ENCODE measurements around the gene RPL36. TPM values are rescaled to one million over a fixed set of nuclear protein-coding genes. Genes with fewer than 3 reads are reported as not detected.

RPL36 gene
- total and polyA plus RNA-seq, 2 donors (not counting 3 experiments of a cell fraction or from before 2014, with no cell fraction given) = 1,033 to 1,084 TPM

- intact Hi-C loops (cut with micrococcal nuclease) = loop anchor here (10.0 kb wide), 1 partner anchor 538 kb away; no protein-coding TSS in a partner anchor
- no peaks in the 10 kb centered on the region for H3K4me1 ChIP-seq (ENCODE audit: control insufficient read depth, extremely low read depth, insufficient read depth, low read length)
- ChIA-PET CTCF (no interaction called here), POLR2A (no interaction called here)
- peaks cover 54% of the 10 kb centered on the region for H3K79me2 ChIP-seq (ENCODE audit: control insufficient read depth, insufficient read depth, low read length)
- H4K20me1 ChIP-seq (replicated peaks; ENCODE audit: control insufficient read depth, extremely low read depth, insufficient read depth, low read length) = peaks cover 3% of the 10 kb centered on the region
- no peaks in the 10 kb centered on the region for H3K9me1 ChIP-seq (replicated peaks; ENCODE audit: control insufficient read depth, extremely low read depth, insufficient read depth, low read length)
- no peak overlapping the region for H3K4me3 ChIP-seq (replicated peaks in 1 of 3; ENCODE audit: insufficient read depth in 1 of 3, low read depth in 1 of 3, low read length in 3 of 3)
- H3K27me3 ChIP-seq (ENCODE audit: control insufficient read depth in 2 of 2, insufficient read depth in 2 of 2, low read length in 2 of 2) = no peaks in the 10 kb centered on the region
- H3K4me2 ChIP-seq (ENCODE audit: insufficient read depth, low read length) = no peak overlapping the region
- no peak overlapping the region for H3K27ac ChIP-seq (ENCODE audit: insufficient read depth, low read depth, low read length)
- dilution Hi-C loops (cut with MboI; ENCODE audit: extremely low pct_ligation_motif_present, low sequenced_read_pairs) = no loop called here
- H3K36me3 ChIP-seq (ENCODE audit: control insufficient read depth in 2 of 2, extremely low read depth in 1 of 2, insufficient read depth in 2 of 2, low read length in 2 of 2) = peaks cover 24 to 43% of the 10 kb centered on the region in 2 experiments
- no peak for FAIRE-seq
- BruUV-seq (replicated peaks) = no TSS peak
- no peak overlapping the region for H3K9ac ChIP-seq (replicated peaks; ENCODE audit: extremely low read depth, insufficient read depth, low read length)
- DNase-seq (ENCODE audit: low read depth, low spot score) = no peak
- no peak overlapping the region for H2AFZ ChIP-seq (ENCODE audit: low read depth, low read length)
- TF ChIP-seq MAX (IDR thresholded peaks at IDR 0.05; ENCODE audit: insufficient read depth, insufficient read length) (no peak), CTCF (IDR thresholded peaks at IDR 0.05; ENCODE audit: extremely low read depth in 1 of 2, insufficient read depth in 1 of 2, low read depth in 1 of 2, low read length in 2 of 2) (no peak), GATA2 (IDR thresholded peaks at IDR 0.05; ENCODE audit: insufficient read depth, insufficient read length, low read depth, low read length) (no peak), POLR2AphosphoS5 (IDR thresholded peaks at IDR 0.05; ENCODE audit: insufficient read depth, low read depth, low read length) (no peak), EZH2 (IDR thresholded peaks at IDR 0.05; ENCODE audit: borderline replicate concordance, low read depth, low read length, severe bottlenecking) (no peak)
- H3K9me3 ChIP-seq (replicated peaks; ENCODE audit: control insufficient read depth, insufficient read depth, low read length) = no peaks in the 10 kb centered on the region
These were observed 43.4 kb upstream of the RPL36 start for GRCh38 chr19:5646703-5647102.
